ENCODE data around the gene GP1BB. TPM values are rescaled to one million over a fixed set of nuclear protein-coding genes. Genes with fewer than 3 reads are reported as not detected.
A peak's percentile ranks its signal among the peaks of the same experiment; 100 is the strongest.

The GP1BB gene
- total and polyA plus RNA-seq, 2 donors (not counting 3 experiments of a cell fraction or from before 2014, with no cell fraction given) = 1.7 to 6.2 TPM

DNA sequence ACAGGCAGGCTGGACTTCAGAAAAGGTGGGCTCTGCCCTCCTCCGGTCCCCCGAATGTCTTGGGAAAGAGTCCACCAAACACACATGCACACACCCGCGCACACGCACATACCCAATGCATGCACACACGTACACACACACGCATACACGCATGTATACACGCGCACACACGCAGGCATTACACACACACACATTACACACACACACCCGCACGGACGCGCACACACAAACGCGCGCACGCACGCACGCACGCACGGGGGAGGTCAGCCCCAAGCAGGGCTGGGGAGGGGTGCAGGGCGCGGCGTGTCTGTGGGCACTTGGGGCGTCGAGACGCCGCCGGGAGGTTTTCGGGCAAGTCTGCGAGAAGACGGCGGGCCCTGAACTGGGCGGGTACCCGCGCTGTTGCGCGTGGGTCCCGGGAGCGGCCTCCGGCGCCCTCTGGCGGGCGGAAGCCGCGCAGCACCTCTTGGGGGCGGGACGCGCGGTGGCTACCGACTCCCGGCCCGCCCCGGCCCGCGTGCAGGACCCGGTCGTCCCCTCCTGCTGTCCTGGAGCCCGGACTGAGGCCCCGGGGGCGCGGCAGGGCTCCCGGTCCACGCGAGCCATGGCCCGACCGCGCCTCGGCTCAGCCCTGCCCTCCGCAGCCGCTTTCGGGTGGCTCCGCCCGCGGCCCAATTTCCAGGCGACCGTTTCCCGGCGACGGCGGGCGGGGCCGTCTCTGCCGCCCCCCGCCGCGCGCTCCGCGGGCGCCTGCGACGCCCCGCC is 5.5 kb upstream of the GP1BB start:
- H3K9me1 ChIP-seq (replicated peaks; ENCODE audit: control insufficient read depth, extremely low read depth, insufficient read depth, low read length) = no peaks in the 10 kb centered on the region
- H3K9ac ChIP-seq (replicated peaks; ENCODE audit: extremely low read depth, insufficient read depth, low read length) = peak overlapping the region; percentile 32
- ChIA-PET POLR2A (no interaction called here), CTCF (interaction anchor here (1.1 to 2.8 kb wide), 6 partner anchors 38 to 418 kb away, joined by 3 to 14 read pairs (median 5); no protein-coding TSS in a partner anchor)
- no peaks in the 10 kb centered on the region for H3K27me3 ChIP-seq (ENCODE audit: control insufficient read depth in 2 of 2, insufficient read depth in 2 of 2, low read length in 2 of 2)
- DNase-seq (ENCODE audit: low read depth, low spot score) (peak; percentile 62), FAIRE-seq (peak; percentile 76)
- H2AFZ ChIP-seq (ENCODE audit: low read depth, low read length) = peak overlapping the region; percentile 92
- H3K9me3 ChIP-seq (replicated peaks; ENCODE audit: control insufficient read depth, insufficient read depth, low read length) = no peaks in the 10 kb centered on the region
- peaks cover 0 to 14% of the 10 kb centered on the region in 2 experiments for H3K36me3 ChIP-seq (ENCODE audit: control insufficient read depth in 2 of 2, extremely low read depth in 1 of 2, insufficient read depth in 2 of 2, low read length in 2 of 2)
- H3K4me3 ChIP-seq (replicated peaks in 1 of 3; ENCODE audit: insufficient read depth in 1 of 3, low read depth in 1 of 3, low read length in 3 of 3) = peak overlapping the region; percentile 13 to 51 (median 39)
- no peaks in the 10 kb centered on the region for H4K20me1 ChIP-seq (replicated peaks; ENCODE audit: control insufficient read depth, extremely low read depth, insufficient read depth, low read length)
- intact Hi-C loops (cut with micrococcal nuclease) = loop anchor here (1.0 to 10.0 kb wide), 3 partner anchors 39 to 243 kb away; partner anchors contain the start of genes CDC45 and UFD1
- dilution Hi-C loops (cut with MboI; ENCODE audit: extremely low pct_ligation_motif_present, low sequenced_read_pairs) = no loop called here
- H3K27ac ChIP-seq (ENCODE audit: insufficient read depth, low read depth, low read length) = no peak overlapping the region
- BruUV-seq (replicated peaks) = no TSS peak
- peak overlapping the region; percentile 65 for H3K4me2 ChIP-seq (ENCODE audit: insufficient read depth, low read length)
- TF ChIP-seq, protein P1, sequence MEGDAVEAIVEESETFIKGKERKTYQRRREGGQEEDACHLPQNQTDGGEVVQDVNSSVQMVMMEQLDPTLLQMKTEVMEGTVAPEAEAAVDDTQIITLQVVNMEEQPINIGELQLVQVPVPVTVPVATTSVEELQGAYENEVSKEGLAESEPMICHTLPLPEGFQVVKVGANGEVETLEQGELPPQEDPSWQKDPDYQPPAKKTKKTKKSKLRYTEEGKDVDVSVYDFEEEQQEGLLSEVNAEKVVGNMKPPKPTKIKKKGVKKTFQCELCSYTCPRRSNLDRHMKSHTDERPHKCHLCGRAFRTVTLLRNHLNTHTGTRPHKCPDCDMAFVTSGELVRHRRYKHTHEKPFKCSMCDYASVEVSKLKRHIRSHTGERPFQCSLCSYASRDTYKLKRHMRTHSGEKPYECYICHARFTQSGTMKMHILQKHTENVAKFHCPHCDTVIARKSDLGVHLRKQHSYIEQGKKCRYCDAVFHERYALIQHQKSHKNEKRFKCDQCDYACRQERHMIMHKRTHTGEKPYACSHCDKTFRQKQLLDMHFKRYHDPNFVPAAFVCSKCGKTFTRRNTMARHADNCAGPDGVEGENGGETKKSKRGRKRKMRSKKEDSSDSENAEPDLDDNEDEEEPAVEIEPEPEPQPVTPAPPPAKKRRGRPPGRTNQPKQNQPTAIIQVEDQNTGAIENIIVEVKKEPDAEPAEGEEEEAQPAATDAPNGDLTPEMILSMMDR (IDR thresholded peaks at IDR 0.05; ENCODE audit: extremely low read depth in 1 of 2, insufficient read depth in 1 of 2, low read depth in 1 of 2, low read length in 2 of 2) = peak; percentile 73 to 92
- TF ChIP-seq, protein P2, sequence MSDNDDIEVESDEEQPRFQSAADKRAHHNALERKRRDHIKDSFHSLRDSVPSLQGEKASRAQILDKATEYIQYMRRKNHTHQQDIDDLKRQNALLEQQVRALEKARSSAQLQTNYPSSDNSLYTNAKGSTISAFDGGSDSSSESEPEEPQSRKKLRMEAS (IDR thresholded peaks at IDR 0.05; ENCODE audit: insufficient read depth, insufficient read length) = no peak
- peak; percentile 49 for TF ChIP-seq POLR2AphosphoS5 (IDR thresholded peaks at IDR 0.05; ENCODE audit: insufficient read depth, low read depth, low read length)
- H3K79me2 ChIP-seq (ENCODE audit: control insufficient read depth, insufficient read depth, low read length) = no peaks in the 10 kb centered on the region
- H3K4me1 ChIP-seq (ENCODE audit: control insufficient read depth, extremely low read depth, insufficient read depth, low read length) = peaks cover 18% of the 10 kb centered on the region

Measured in endothelial cell of umbilical vein (primary cell).